ENCODE measurements around the gene DOCK2. TPM values are rescaled to one million over a fixed set of nuclear protein-coding genes. Genes with fewer than 3 reads are reported as not detected.
A peak's percentile ranks its signal among the peaks of the same experiment; 100 is the strongest.

DOCK2 gene
- polyA plus RNA-seq, 3 donors, result 57.5 to 178 (median 115) TPM

- Histone ChIP-seq H3K4me2 (replicated peaks; ENCODE audit: extremely low read depth, low read length, poor library complexity, severe bottlenecking) (no peak overlapping the region), H3K9ac (ENCODE audit: insufficient read depth, low read length, poor library complexity, severe bottlenecking) (no peak overlapping the region), H4K20me1 (ENCODE audit: insufficient read depth, low read length) (peaks cover 28% of the 10 kb centered on the region), H3K4me1 (ENCODE audit: control insufficient read depth in 1 of 2, insufficient read depth in 2 of 2, low read length in 2 of 2) (no peaks in the 10 kb centered on the region), H3K27ac (ENCODE audit: low read depth in 1 of 2, low read length in 2 of 2) (no peak overlapping the region), H3K36me3 (replicated peaks in 1 of 2; ENCODE audit: control insufficient read depth in 1 of 2, insufficient read depth in 2 of 2, low read length in 2 of 2) (peaks cover 92 to 100% of the 10 kb centered on the region in 2 donors), H3K9me3 (replicated peaks in 1 of 2; ENCODE audit: control insufficient read depth in 1 of 2, insufficient read depth in 1 of 2, low read length in 2 of 2) (no peaks in the 10 kb centered on the region), H3K4me3 (replicated peaks in 1 of 3; ENCODE audit: low read depth in 2 of 3, low read length in 3 of 3) (no peak overlapping the region), H3K27me3 (ENCODE audit: control insufficient read depth in 2 of 2, insufficient read depth in 2 of 2, low read length in 2 of 2) (no peaks in the 10 kb centered on the region), H3K79me2 (ENCODE audit: insufficient read depth, low read length) (no peaks in the 10 kb centered on the region), H2AFZ (ENCODE audit: insufficient read depth, low read depth, low read length, poor library complexity, severe bottlenecking) (no peak overlapping the region)
- no peaks in the 10 kb centered on the region for H3K4me1 Mint-ChIP-seq
- peak overlapping the region in 2 of 7 donors; percentile 19 to 62 for H3K27ac Mint-ChIP-seq
- 92% methylated on average over 6 of the region's 7 CpGs for WGBS (ENCODE audit: insufficient coverage)
- no peaks in the 10 kb centered on the region for H3K9me3 Mint-ChIP-seq
- DNase-seq, result no peak
- TF ChIP-seq CTCF (IDR thresholded peaks at IDR 0.05), result no peak
- H3K36me3 Mint-ChIP-seq, result peaks cover 93 to 95% of the 10 kb centered on the region in 2 donors
- intact Hi-C loops (cut with micrococcal nuclease), result no loop called here
- no peaks in the 10 kb centered on the region for H3K27me3 Mint-ChIP-seq (ENCODE audit: low read depth in 3 of 3)
- H3K4me3 Mint-ChIP-seq, result no peak overlapping the region
Observed at GRCh38 chr5:170082701-170083100, 445.6 kb downstream of the DOCK2 start.

GRCh38 chr5:170087168-170087817 lies 450.2 kb downstream of the DOCK2 start:
- H3K36me3 Mint-ChIP-seq, result peaks cover 53 to 55% of the 10 kb centered on the region in 2 donors
- H4K20me1 ChIP-seq (ENCODE audit: insufficient read depth, low read length), result no peaks in the 10 kb centered on the region
- H2AFZ ChIP-seq (ENCODE audit: insufficient read depth, low read depth, low read length, poor library complexity, severe bottlenecking), result no peak overlapping the region
- no peak overlapping the region for H3K4me2 ChIP-seq (replicated peaks; ENCODE audit: extremely low read depth, low read length, poor library complexity, severe bottlenecking)
- intact Hi-C loops (cut with micrococcal nuclease), result no loop called here
- peaks cover 46 to 64% of the 10 kb centered on the region in 2 donors for H3K36me3 ChIP-seq (replicated peaks in 1 of 2; ENCODE audit: control insufficient read depth in 1 of 2, insufficient read depth in 2 of 2, low read length in 2 of 2)
- TF ChIP-seq CTCF (IDR thresholded peaks at IDR 0.05), result no peak
- H3K4me1 Mint-ChIP-seq, result no peaks in the 10 kb centered on the region
- H3K4me1 ChIP-seq (ENCODE audit: control insufficient read depth in 1 of 2, insufficient read depth in 2 of 2, low read length in 2 of 2), result no peaks in the 10 kb centered on the region
- H3K9me3 ChIP-seq (replicated peaks in 1 of 2; ENCODE audit: control insufficient read depth in 1 of 2, insufficient read depth in 1 of 2, low read length in 2 of 2), result no peaks in the 10 kb centered on the region
- no peak overlapping the region for H3K27ac ChIP-seq (ENCODE audit: low read depth in 1 of 2, low read length in 2 of 2)
- H3K79me2 ChIP-seq (ENCODE audit: insufficient read depth, low read length), result no peaks in the 10 kb centered on the region
- H3K27me3 ChIP-seq (ENCODE audit: control insufficient read depth in 2 of 2, insufficient read depth in 2 of 2, low read length in 2 of 2), result no peaks in the 10 kb centered on the region
- no peak overlapping the region for H3K4me3 ChIP-seq (replicated peaks in 1 of 3; ENCODE audit: low read depth in 2 of 3, low read length in 3 of 3)
- WGBS (ENCODE audit: insufficient coverage), result 96% methylated on average over 3 of the region's 3 CpGs
- H3K27me3 Mint-ChIP-seq (ENCODE audit: low read depth in 3 of 3), result peaks cover 0 to 3% (median 0%) of the 10 kb centered on the region in 3 donors
- no peak overlapping the region for H3K4me3 Mint-ChIP-seq
- peak overlapping the region in 1 of 7 donors; percentile 12 for H3K27ac Mint-ChIP-seq
- H3K9ac ChIP-seq (ENCODE audit: insufficient read depth, low read length, poor library complexity, severe bottlenecking), result no peak overlapping the region
- H3K9me3 Mint-ChIP-seq, result no peaks in the 10 kb centered on the region
- DNase-seq, result no peak

All from CD14-positive monocyte (primary cell).